ENCODE results near the gene REPIN1. TPM values are rescaled to one million over a fixed set of nuclear protein-coding genes. Genes with fewer than 3 reads are reported as not detected.

REPIN1 gene
- total RNA-seq, 1 experiment from 2014 or later, result 106 TPM

DNA sequence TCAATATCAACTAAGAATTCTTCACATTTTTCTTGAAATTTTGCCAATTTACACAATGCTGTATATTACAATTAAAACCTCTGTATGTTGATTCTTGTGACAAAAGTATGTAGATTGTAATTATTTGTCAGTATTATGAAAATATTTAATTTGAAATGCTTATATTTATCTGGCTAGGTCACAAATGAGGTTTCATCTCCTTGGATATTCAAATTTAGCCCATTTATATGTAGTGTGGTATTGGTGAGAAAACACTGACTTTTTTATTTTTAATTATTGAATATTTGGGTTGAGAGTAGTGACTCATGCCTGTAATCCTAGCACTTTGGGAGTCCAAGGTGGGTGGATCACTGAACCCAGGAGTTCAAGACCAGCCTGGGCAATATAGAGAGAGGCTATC is 24.3 kb upstream of the REPIN1 start:
- no peaks in the 10 kb centered on the region for H4K20me1 ChIP-seq (ENCODE audit: control insufficient read depth, insufficient read depth, insufficient read length)
- H3K27ac Mint-ChIP-seq, result no peak overlapping the region
- no peak overlapping the region for H4K91ac ChIP-seq (ENCODE audit: insufficient read length, low read depth, low read length)
- no peak overlapping the region for H2BK20ac ChIP-seq (ENCODE audit: low read depth, low read length, poor library complexity, severe bottlenecking)
- H3K27me3 ChIP-seq (ENCODE audit: insufficient read depth, low read length), result peaks cover 16% of the 10 kb centered on the region
- no peak overlapping the region for H3K4me3 Mint-ChIP-seq
- no peak overlapping the region for H3K18ac ChIP-seq (ENCODE audit: insufficient read length, low read depth, low read length)
- H3K27ac ChIP-seq (ENCODE audit: insufficient read length, low read depth, low read length), result no peak overlapping the region
- H3K9me3 ChIP-seq (ENCODE audit: control insufficient read depth, low read depth, low read length), result peaks cover 7% of the 10 kb centered on the region
- H4K5ac ChIP-seq (ENCODE audit: insufficient read length, low read depth, low read length), result no peak overlapping the region
- no peak overlapping the region for H2AFZ ChIP-seq (ENCODE audit: low read length)
- no peak overlapping the region for H2BK120ac ChIP-seq (ENCODE audit: low read depth, low read length, poor library complexity, severe bottlenecking)
- no peaks in the 10 kb centered on the region for H3K4me1 ChIP-seq (ENCODE audit: insufficient read depth, low read length)
- no peaks in the 10 kb centered on the region for H3K79me2 ChIP-seq (ENCODE audit: insufficient read depth, low read length)
- no peak overlapping the region for H3K9ac ChIP-seq (ENCODE audit: extremely low read depth, insufficient read length, low read length)
- no peak overlapping the region for H2AK5ac ChIP-seq (ENCODE audit: insufficient read length, low read length)
- H3K14ac ChIP-seq (ENCODE audit: insufficient read depth, low read length), result no peak overlapping the region
- no peak overlapping the region for H3K4ac ChIP-seq (ENCODE audit: low read depth, low read length)
- H4K8ac ChIP-seq (replicated peaks; ENCODE audit: insufficient read length, low read depth, low read length), result no peak overlapping the region
- H2BK15ac ChIP-seq (ENCODE audit: low read depth, low read length), result no peak overlapping the region
- no peak overlapping the region for H3K56ac ChIP-seq (ENCODE audit: insufficient read length, low read depth, low read length)
- TF ChIP-seq, protein P1, sequence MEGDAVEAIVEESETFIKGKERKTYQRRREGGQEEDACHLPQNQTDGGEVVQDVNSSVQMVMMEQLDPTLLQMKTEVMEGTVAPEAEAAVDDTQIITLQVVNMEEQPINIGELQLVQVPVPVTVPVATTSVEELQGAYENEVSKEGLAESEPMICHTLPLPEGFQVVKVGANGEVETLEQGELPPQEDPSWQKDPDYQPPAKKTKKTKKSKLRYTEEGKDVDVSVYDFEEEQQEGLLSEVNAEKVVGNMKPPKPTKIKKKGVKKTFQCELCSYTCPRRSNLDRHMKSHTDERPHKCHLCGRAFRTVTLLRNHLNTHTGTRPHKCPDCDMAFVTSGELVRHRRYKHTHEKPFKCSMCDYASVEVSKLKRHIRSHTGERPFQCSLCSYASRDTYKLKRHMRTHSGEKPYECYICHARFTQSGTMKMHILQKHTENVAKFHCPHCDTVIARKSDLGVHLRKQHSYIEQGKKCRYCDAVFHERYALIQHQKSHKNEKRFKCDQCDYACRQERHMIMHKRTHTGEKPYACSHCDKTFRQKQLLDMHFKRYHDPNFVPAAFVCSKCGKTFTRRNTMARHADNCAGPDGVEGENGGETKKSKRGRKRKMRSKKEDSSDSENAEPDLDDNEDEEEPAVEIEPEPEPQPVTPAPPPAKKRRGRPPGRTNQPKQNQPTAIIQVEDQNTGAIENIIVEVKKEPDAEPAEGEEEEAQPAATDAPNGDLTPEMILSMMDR (conservative IDR thresholded peaks at IDR 0.05), result no peak
- no peaks in the 10 kb centered on the region for H3K79me1 ChIP-seq (ENCODE audit: insufficient read depth, low read depth, low read length, poor library complexity, severe bottlenecking)
- H3K9me3 Mint-ChIP-seq, result peaks cover 15 to 23% of the 10 kb centered on the region in 2 experiments
- H3K23me2 ChIP-seq (ENCODE audit: insufficient read length, low read depth, low read length, poor library complexity, severe bottlenecking), result peaks cover 16% of the 10 kb centered on the region
- H2BK5ac ChIP-seq (ENCODE audit: insufficient read length, low read length), result no peak overlapping the region
- no peak overlapping the region for H3T11ph ChIP-seq (ENCODE audit: low read length)
- H3K4me2 ChIP-seq (ENCODE audit: insufficient read depth, insufficient read length, low read length), result no peak overlapping the region
- H3K4me1 Mint-ChIP-seq, result peaks cover 27 to 31% of the 10 kb centered on the region in 2 experiments
- H3K23ac ChIP-seq (ENCODE audit: insufficient read length, low read depth, low read length), result no peak overlapping the region
- no peak overlapping the region for H2BK12ac ChIP-seq (ENCODE audit: insufficient read length, low read depth, low read length)
- H3K27me3 Mint-ChIP-seq (ENCODE audit: low read depth), result peaks cover 65% of the 10 kb centered on the region
- peaks cover 6 to 20% (median 18%) of the 10 kb centered on the region in 3 experiments for H3K36me3 Mint-ChIP-seq (ENCODE audit: insufficient read depth in 1 of 3, low read depth in 3 of 3)
- DNase-seq, result no peak

Measured in H9 (cell line).